GM18951 (cell line): ENCODE data around the gene SLC22A3.

Source experiments
- POLR2A ChIP-seq: IDR thresholded peaks from 4 replicates; pipeline ENCODE4 v1.6.1; 2011; ENCODE audit warnings: mild to moderate bottlenecking; ENCODE audit not compliant: insufficient read length, insufficient read depth; ENCODE audit errors: extremely low read depth
- in situ Hi-C: fragments of 300-500 bp; cut with MboI; formaldehyde crosslinking; loops from one replicate; pipeline ENCODE4 v1.12.0; 2022; ENCODE audit warnings: low sequenced_read_pairs, mixed read lengths, inconsistent platforms; ENCODE audit not compliant: unreplicated experiment

Gene SLC22A3

GRCh38 chr6:160435935-160436334 is 87.8 kb downstream of the SLC22A3 start:
- in situ Hi-C loops: no loop called here

DNA sequence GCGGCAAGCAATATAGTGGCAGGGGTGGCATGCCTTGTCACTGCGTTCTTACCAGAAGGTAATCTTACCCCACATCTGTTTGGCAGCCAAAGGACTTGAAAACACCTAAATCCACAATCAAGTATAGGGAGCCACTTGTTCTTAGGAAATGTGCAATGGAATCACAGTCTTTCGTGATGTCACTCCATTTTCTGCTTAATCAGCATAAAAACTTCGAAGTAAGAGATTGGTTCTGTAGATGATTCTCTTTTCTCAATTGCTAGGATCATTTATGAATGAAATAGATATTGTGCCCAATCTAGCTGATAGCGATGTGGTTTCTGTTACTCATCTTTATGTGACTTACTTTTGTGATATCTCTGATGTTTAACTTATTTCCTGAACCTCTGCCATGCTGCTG is 89.0 kb downstream of the SLC22A3 start:
- in situ Hi-C loops: no loop called here

More at GRCh38 chr6:160435935-160436334, 87.8 kb downstream of the SLC22A3 start:
- TF ChIP-seq POLR2A: no peak

DNA sequence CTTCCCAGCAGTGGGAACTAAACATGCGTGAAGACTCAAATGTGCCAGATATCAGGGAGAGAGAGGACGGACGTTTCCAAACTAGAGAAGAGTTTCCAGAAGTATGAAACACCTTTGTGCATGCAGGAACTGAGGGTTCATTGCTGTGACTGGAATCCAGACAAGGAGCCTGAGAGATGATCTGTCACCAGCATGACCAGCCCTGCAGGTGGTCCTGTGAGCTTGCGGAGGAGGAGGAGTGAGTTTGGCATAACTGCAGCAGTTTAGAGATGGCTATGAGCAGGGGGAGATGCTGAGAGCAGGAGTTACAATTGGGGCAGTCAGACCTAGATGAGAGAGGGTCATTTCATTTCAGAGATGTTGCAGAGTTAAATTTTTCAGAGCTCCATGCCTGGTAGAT is 89.6 kb downstream of the SLC22A3 start:
- in situ Hi-C loops: no loop called here
- no peak for TF ChIP-seq POLR2A

More for the DNA sequence above, 89.0 kb downstream of the SLC22A3 start:
- no peak for TF ChIP-seq POLR2A

DNA sequence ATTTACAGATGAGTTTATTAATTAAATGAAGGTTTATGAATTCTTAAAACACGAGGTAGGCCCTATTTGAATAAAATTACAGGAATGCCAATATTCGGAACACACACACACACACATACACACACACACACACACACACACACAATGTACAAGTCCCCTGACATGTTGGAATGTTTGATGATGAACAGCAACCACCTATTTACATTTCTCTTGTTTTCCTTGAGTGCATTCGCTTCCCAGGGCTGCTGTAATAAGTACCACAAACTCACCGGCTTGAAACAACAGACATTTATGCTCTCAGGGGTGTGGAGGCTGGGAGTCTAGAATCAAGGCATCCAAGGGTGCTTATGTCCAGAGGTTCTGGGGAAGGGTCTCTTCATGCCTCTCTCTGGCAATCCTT is 90.3 kb downstream of the SLC22A3 start:
- in situ Hi-C loops: no loop called here
- TF ChIP-seq POLR2A: no peak

DNA sequence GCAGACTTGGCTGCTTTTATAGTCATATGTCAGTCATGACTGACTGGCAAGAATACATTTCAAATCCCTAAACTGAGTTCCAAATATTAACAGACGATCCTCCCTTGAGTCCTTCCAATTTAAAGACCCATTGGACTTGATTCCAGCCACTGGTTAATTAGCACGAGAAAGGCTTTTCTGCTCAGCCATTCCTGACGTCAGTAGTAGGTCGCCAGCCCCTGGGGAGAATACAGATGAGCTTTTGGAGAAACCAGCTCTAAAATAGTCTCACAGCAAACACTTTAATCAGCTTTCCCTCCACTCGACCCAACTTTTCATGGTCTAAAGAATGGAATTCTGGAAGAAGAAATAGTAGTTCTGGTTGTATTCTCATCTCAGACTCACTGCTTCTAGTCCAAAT is 91.6 kb downstream of the SLC22A3 start:
- TF ChIP-seq POLR2A: no peak
- in situ Hi-C loops: no loop called here

- in situ Hi-C loops: no loop called here
- TF ChIP-seq POLR2A: no peak
These were observed 94.0 kb downstream of the SLC22A3 start for GRCh38 chr6:160442151-160442550.

GRCh38 chr6:160445130-160445529 is 97.0 kb downstream of the SLC22A3 start:
- in situ Hi-C loops: no loop called here
- TF ChIP-seq POLR2A: no peak

DNA sequence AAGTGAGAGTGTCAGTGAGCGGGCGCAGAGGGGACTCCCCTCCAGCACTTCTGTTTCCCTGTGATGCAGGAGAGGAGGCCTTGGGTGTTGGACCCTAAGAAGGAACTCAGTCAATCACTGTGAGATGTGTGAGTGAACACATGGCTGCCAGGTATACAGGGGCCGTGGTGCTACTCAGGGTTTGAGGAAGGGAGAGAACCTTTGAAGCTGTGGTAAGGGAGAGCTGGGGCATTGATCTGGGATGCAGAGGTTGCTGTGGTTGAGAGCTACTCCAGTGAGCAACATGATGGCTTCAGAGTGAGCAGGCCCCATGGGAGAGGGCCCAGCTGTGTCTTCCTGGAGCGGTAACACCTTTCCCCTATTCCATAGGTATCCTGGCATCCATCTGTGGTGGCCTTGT is 99.2 kb downstream of the SLC22A3 start:
- no peak for TF ChIP-seq POLR2A
- in situ Hi-C loops: no loop called here

DNA sequence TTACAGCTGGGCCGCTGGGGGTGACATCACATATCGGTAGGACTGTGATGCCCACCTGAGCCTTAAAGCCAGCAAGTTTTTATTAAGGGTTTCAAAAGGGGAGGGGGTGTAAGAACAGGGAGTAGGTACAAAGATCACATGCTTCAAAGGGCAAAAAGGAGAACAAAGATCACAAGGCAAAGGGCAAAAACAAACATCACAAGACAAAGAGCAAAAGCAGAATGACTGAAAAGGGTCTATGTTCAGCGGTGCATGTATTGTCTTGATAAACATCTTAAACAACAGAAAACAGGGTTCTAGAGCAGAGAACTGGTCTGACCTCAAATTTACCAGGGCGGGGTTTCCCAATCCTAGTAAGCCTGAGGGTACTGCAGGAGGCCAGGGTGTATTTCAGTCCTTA is 101.6 kb downstream of the SLC22A3 start:
- in situ Hi-C loops: loop anchor here (10.0 to 25.0 kb wide), 3 partner anchors 305 to 745 kb away; no protein-coding TSS in a partner anchor

DNA sequence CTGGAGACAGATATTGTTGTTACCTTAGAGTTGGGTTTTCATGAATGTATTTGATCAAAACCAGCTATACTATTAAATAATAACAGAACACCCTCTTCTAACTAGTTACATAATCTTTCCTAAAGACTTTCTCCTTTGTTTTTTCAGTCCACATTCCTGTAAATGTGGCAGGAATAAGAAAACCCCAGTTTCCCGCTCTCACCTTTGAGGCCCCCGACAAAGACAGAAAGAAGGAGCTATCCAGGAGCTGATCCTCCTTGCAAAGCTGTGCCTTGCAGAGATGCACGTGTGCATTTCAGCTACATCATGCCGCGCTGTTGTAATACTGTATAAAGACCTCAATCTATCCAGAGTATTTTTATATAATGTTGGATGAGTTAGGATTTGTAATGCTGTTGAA is 102.7 kb downstream of the SLC22A3 start:
- no peak for TF ChIP-seq POLR2A
- in situ Hi-C loops: loop anchor here (10.0 to 25.0 kb wide), 3 partner anchors 306 to 746 kb away; no protein-coding TSS in a partner anchor

DNA sequence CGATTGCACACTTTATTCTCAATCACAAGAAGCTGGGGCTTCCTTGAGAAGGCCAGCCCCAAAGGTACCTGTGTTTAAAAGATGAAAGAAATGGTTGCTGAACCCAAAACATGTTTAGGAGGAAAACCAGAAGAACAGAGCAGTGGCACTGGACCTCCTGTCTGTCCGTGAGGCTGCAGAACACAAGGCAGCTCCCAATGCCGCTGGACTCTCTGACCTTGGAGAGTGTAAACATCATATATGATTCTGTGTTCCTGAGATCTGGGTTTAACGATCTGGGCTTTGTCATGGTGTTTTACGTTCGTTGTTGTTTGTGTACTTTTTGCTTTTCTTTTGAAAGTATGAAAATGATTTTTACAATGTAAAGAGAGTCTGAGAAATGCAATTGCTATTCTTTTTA is 106.1 kb downstream of the SLC22A3 start:
- no peak for TF ChIP-seq POLR2A
- in situ Hi-C loops: loop anchor here (10.0 to 25.0 kb wide), 3 partner anchors 310 to 750 kb away; no protein-coding TSS in a partner anchor

DNA sequence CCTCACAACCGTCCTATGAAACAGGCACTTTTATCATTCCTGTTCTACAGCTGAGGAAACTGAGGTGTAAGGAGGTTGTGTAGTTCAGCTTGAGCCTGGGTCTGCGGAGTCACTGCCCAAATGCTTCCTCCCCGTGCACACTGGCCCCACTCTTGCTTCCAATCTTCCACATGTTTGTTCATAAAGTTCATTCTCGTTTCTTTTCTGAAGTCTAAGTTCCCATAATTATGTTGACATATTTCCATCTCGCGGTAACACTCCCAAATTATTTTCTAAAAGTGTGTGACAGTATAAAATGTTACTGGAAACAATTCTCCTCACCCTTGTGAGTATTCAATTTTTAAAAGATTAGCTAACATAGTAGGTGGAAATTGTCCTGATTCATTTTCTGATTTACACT is 106.9 kb downstream of the SLC22A3 start:
- TF ChIP-seq POLR2A: no peak
- in situ Hi-C loops: loop anchor here (10.0 to 25.0 kb wide), 3 partner anchors 310 to 750 kb away; no protein-coding TSS in a partner anchor

- in situ Hi-C loops: loop anchor here (10.0 to 25.0 kb wide), 3 partner anchors 311 to 751 kb away; no protein-coding TSS in a partner anchor
- no peak for TF ChIP-seq POLR2A
These were observed 107.5 kb downstream of the SLC22A3 start for GRCh38 chr6:160455541-160456213.

DNA sequence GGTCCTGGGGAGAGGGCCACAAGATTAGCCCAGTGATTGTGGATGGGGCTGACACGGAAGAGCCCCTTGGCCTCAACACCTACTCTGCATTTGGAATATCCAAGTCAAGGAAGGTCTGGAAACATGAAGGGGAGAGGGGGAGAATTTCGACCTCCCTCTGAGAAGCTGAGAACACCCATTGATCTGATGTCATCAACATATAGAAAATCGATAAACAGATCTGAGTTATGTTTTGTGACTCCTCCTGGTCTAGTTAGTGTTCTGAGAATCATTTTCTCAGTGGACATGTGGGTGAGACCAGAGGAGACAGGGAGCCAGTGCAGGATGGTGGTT is 108.0 kb downstream of the SLC22A3 start:
- no peak for TF ChIP-seq POLR2A
- in situ Hi-C loops: loop anchor here (10.0 to 25.0 kb wide), 3 partner anchors 311 to 751 kb away; no protein-coding TSS in a partner anchor
